AG08396 (cell line): ENCODE measurements around the gene JSRP1.

Source experiments
- DNase-seq: peaks from one replicate; pipeline ENCODE4 v3.0.0; 2012; ENCODE audit warnings: low spot score, mixed read lengths

The JSRP1 gene

DNA sequence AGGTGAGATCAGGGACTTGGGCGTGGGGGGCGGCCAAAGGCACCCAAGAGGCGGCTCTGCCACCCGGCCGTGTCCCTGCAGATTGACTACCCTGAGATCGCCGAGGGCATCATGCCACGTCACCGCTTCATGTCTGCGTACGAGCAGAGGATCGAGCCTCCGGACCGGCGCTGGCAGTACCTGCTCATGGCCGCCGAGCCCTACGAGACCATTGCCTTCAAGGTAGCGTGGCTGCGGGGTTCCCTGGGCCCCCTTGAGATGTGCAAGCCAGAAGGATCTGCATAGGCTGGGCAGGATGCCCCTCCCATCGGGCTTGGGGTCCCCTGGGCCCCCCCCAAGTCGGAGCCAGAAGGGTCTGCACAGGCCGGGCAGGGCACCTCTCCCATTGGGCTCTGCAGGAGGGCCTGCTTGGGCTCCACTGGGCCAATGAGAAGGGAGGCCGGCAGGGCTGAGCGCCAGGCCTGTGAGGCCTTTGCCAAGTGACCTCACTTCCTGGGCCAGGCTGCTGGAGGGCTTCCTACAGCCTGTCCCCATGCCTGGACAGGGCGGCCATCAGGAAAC, 9.3 kb downstream of the JSRP1 start:
- peak; percentile 89 for DNase-seq

DNA sequence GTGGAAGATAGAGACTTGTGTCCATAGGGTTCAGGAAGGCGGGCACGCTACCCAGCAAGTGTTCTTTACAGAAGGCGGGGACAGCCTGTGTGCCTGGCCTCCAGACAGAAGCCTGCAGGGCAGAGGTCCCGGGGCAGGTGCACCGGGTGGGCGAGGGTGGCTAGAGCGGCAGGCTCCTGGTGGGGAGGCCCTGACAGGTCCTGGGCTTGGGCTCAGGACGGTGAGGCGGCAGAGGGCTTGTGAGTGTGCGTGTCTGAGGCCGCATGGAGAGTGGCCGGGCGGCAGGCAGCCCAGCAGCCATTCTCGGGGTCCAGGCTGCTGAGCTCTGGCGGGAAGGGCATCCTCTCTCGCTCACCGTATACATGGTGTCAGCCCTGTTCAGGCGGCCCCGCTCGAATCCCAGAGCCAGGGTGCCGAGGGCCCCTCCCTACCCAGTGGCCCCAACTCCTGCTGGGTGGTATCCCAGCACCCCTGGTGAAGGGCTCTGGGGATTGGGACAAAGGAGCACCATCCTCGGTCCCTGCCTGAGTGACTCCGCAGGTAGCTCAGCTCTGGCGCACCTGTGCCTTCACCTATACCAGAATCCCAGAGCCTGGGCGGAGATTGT, 10.1 kb downstream of the JSRP1 start:
- DNase-seq, result no peak

DNA sequence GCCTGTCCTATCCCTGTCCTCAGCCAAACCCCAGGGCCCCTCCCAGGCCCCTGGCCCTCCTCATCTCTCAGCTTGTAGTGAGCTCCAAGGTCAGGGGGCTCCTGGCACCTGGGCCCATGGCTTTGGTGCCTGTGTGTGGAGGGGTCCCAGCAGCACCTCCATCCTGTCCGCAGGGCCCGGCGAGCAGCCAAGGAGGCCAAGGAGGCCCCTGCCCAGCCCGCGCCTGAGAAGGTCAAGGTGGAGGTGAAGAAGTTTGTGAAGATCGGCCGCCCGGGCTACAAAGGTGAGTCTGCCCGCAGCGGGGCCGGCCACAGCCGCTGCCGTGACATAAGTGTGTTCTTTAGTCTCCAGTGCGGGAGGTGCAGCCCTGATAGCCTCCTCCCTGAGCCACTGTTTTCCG, 10.9 kb downstream of the JSRP1 start:
- no peak for DNase-seq

DNA sequence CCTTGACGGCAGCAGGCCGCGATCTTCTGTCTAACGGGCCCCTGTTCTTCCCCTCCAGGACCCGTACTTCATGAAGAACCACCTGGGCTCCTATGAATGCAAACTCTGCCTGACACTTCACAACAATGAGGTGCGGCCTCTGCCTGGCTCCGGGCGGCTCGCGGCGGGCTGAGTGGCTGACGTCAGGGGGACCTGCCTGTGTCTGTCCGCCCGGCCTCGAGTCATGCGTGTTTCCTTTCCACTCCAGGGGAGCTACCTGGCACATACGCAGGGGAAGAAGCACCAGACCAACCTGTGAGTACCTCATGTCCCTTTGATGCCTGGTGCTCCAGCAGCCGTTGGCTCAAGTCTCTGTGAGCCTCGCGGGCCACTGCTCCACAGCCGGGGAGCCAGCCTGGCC, 11.7 kb downstream of the JSRP1 start:
- DNase-seq, result no peak

DNA sequence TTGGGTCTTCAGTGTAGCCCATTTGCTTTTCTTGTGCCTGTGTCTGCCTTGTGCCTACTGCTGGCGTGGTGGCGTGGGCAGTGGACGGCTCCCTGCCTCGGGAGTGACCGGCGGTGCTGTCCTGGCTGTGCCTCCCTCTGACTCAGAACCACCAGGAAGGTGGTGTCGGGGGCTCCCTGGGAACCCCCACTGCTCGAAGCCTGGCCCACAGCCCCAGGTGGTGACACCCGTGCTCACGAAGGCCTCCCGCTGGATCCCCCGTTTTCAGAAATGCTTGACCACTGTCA, 12.1 kb downstream of the JSRP1 start:
- DNase-seq, result no peak

DNA sequence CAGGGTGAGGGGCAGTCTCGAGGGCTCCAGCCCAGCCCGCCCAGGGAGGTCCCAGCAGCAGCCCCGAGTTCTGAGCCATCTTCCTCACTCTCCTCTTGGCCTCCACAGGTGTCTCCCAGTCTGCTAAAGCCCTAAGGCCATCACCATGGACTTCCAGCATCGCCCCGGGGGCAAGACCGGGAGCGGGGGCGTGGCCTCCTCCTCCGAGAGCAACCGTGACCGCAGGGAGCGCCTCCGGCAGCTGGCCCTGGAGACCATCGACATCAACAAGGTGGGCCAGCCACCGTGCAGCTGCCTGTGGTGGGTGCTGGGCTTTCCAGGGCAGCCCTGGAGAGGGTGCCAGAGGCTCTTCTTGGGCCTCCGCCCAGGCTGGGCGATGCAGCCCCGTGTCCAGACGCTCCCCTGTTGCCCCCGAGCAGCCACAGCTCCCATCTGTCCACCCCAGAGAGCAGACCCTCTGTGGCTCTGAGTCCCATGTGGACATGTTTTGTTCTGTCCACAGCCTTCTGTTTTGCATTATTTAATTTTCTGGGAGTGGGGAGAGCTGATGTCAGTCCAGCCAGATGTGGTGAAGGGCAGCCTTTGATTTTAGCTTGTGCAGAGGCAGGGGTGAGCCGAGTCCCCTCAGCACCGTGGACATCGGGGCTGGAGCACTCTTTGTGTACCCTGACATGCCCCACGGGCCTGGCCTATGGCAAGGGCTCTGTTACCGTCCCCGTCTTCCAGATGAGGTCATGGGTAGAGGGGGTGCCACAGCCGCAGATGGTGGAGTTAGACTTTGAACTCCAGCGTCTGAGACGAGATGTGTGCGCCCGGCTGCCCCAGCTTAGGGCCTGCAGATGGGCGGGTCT, 12.7 kb downstream of the JSRP1 start:
- DNase-seq, result no peak

DNA sequence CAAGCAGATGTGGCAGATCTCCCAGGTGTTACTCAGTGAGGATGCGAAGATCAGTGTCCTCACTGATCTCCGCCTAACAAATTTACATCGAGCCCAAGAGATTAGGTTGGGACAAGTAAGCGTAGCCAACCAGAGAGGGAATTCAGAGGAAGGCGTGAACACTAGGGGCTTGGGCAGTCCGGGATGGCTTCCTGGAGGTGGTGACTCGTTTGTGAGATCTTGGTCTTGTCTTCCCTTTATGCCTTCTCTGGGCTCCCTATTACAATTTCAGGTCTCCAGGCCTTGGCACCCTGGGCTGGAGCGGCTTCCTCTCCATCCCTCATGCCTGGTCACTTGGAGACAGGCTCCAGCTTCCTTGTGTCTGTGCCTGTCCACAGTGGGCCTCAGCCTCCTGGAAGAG, 13.4 kb downstream of the JSRP1 start:
- no peak for DNase-seq

DNA sequence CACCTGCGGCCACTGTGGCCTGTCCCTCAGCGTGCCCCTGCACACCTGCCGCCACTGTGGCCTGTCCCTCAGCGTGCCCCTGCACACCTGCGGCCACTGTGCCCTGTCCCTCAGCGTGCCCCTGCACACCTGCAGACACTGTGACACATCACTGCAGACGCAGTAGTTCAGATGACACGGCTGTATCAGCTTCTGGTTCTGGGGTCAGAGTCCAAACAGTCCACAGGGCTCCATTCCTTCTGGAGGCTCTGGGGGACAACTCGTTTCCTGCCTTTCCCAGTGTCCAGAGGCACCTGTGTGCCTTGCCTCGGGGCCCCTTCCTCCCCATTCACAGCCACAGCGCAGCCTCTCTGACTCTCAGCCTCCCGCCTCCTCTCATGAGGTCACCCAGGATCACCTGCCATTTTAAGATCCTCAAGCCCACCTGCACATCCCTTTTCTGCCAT, 14.1 kb downstream of the JSRP1 start:
- DNase-seq, result no peak

DNA sequence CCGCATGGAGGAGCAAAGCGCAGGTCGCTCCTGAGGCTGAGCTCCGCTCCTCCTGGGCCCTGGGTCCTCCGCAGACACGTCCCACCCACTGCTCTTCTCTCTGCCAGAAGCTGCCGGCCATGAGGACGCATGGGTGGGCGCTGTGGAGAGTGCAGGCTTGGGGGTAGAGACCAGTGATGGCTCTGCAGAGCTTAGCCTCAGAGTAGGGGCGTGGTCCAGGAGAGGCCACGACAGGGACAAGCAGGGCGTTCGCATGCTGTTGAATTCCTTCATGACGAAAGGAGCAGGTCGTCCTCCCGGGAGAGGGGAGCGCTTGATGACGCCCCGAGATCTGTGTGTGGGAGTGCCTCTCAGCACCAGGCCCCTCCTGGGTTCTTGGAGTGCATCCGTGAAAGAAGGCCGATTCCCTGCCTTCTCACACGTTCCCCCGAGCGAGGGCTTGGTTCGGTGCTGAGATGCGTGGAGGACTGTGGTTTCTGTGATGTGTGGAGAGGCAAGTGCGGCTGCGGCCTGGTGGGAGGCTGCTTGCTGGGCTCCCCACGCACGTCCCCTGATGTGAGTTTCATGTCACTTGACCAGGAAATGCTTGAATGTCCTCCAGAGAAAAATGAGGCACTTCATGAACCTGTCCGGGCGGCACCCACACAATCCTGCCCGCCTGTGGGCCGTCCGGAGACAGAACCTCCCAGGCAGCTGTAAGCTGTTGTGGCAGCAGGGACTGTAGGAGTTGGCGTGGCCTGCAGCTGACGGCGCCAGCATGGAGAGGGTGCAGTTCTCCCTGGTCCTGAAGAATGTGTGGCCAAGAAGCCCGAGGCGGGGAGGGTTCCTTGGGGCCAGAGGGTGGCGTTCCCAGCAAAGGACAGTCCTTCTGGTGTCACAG, 15.1 kb downstream of the JSRP1 start:
- DNase-seq, result no peak

DNA sequence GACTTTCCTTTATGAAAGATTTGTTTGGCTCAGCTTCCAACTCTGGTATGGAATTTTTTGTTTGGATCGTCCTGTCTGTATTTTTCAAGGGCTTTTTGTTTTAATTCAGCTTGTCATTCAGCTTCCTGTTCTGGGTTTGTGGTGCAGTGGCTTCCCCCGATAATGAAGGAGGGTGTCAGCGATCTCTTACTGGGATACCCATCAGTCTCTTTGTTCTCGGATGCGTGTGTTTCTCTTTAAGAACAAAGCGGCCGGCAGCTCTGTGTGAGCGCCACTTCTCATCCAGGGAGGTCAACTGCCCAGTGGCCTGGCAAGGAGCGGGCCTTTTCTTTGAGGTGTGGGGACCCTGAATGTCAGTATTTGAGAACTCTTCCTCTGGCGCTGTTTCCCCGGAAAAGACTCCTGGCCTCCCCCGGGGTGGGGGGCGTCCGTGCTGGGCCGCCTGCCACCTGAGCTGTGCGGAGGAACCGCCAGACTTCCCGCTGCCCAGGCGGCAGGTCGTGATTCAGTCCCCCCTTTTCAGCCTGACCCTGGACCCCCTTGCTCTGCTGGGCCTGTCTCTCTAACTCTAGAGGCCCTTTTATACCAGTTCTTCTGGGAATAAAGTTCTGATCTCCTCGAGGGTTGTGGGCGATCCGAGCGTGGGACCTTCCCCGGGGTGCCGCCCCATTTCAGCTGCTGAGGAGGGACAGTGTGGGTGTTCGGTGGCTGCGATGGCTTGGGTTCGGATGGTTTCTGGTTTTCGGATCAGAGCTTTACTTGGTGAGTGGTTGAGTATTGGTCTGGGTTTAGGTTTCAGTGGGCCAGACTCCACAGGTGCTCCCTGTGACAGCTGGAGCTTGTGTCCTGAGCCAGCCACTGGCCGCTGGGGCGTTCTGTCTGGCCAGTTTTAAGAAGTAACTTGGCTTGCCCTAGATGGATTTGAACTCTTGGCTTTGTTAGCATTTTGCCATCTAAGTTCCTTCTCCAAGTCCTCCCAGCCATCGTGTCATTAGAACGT, 16.1 kb downstream of the JSRP1 start:
- no peak for DNase-seq

DNA sequence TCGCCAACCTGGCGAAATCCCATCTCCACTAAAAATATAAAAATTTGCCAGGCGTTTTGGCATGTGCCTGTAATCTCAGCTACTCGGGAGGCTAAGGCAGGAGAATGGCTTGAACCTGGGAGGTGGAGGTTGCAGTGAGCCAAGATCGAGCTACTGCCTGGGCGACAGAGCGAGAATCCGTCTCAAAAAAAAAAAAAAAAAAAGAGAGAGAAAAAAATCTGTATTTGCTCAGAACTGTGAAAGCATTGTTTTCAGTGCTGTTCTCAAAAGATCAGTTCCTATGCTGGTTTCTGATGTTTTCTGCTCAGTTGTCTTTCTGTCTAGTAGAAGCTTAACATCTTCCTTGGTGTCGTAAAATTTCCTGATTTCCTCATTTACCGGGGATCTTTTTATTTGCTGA, 17.0 kb downstream of the JSRP1 start:
- DNase-seq, result no peak

DNA sequence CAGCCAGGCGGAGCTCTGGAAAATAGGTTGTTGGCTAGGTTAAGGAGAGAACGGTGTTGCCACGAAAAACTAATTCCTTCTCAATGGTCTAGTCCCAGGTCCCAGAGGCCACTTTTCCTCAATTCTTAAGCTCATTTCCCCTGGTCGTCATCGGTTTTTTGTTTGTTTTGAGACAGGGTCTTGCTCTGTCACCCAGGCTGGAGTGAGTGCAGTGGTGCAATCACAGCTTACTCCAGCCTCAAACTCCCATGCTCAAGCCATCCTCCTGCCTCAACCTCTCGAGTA, 18.4 kb downstream of the JSRP1 start:
- DNase-seq, result no peak

DNA sequence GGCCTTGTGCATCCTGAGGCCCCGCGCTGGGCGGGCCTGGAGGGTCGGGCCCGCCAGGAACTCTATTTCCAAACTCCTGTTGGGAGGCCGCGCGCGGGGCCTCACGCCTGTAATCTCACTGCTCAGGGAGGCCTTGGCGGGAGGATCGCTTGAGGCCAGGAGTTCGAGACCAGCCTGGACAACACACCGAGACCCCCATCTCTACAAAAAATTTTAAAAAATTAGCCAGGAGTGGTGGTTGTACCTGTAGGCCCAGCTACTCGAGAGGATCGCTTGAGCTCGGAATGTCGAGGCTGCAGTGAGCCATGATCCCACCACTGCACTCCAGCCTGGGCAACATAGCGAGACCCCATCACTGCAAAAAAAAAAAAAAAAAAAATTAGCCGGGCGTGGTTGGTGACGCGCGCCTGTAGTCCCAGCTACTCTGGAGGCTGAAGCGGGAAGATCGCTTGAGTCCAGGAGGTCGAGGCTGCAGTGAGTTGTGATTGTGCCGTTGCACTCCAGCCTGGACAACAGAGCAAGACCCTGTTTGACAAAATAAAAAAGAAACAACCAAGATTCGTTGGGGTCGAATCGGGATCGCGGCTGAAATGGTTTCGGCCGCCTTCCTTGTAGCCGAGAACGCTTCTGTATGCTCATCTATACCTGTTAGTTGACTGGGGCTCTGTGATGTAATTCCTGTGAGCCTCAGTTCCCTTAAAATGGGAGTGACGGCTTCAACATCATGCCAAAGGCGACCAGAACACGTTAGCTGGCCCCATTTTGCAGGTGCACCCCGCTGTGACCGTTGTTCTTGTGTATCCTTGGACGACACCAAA, 19.0 kb downstream of the JSRP1 start:
- no peak for DNase-seq

DNA sequence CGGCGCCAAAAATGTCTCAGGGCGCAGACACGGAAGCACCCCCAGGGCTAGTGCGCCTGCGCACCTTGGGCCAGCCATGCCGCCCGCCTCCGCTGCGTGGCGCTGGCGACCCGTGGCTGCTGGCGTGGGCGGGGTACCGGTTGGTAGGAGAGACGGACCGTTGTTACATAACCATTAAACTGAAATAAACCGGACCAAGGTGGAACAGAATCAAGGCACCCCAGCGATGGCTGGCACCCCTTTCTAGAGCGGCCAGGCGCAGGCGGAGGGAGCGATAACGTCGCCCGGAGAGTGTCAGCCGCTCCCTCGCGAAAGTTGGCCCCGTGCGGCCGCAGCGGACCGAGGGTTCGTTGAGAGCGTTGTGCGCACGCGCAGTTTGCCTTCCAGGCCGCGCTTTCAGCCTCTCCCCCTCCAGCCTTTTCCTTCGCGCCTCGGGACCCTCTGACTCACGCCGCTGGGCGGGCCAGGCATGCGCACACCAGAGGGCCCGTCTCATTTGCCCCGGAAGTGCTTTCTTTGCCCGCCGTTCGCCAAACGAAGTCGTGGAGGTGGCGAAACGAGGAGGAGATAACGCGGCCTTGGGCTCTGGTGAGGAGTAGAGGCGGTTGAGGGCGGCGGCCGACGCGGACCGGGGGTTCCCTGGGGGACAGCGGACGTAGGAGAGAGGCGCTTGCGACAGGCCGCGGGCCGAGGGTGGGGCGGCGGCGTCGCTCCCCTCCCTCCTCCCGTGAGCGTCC, 19.7 kb downstream of the JSRP1 start, which contains the start of the genes PLEKHJ1 and SF3A2:
PLEKHJ1 (minus strand) TSS at position 16 of the 737 bp plus-strand sequence. CDS start 81 bp downstream, outside the sequence.
SF3A2 (plus strand) TSS at position 511 of the 737 bp plus-strand sequence. CDS start 6,595 bp downstream, outside the sequence.
- DNase-seq, result peak; percentile 100

DNA sequence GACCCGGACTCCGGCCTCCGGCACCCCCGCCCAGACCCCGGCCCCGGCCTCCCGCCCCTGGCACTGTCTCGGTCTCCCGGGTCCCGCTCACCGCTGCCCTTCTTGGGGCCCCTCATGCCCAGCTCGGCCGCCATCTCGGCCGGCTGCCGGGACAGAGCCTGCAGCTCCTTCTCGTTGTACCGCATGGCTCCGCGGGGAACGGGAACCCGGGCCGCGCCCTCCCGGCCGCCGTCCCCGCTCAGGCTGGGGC, 20.2 kb downstream of the JSRP1 start:
- no peak for DNase-seq

DNA sequence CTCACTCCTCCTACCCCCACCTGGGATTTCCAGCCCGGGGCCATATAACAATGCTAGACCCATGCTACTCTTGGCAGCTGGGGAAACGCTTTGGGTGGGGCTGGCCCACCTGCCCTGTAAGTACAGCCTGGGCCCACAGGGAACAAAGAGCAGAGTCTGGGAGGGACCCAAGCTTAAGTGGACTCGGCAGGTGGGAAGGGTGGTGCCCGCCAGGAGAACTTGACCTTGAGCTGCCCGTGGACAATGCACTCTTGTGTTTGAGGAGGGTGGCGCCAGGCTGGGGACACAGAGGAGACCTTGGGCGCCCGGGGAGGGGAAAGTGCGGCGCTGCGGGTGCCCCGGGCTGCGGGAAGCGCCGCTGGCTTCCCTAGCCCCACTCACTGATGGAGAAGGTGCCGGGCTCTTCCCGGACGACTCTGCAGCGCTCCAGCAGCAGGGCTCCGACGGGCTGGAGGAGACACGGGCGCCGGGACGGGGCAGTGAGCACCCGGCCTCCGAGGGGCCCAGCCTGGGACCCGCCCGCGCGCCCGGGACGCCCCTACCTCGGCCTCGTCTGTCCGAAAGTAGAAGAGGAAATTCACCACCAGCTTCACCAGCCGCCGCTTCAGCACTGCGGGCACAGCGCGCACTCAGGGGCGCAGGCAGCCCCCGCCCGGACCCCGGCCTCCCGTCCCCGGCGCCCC, 20.7 kb downstream of the JSRP1 start:
- DNase-seq, result no peak

DNA sequence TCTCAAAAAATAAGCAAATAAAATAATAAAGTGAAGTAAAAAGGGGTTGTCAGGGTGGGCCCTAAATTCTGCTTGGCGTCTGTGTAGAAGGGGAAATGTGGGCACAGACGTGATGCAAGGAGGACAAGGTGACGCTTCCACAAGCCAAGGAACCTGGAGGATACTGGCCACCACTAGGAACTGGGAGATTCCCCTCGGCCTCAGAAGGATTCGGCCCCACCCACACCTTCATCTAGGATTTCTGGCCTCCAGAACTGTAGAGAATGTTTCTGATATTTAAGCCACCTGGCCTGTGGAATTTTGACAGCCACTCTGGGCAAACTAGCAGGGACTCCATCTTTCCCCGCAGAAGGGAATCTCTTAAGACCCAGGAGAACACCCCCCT, 21.2 kb downstream of the JSRP1 start:
- DNase-seq, result no peak

DNA sequence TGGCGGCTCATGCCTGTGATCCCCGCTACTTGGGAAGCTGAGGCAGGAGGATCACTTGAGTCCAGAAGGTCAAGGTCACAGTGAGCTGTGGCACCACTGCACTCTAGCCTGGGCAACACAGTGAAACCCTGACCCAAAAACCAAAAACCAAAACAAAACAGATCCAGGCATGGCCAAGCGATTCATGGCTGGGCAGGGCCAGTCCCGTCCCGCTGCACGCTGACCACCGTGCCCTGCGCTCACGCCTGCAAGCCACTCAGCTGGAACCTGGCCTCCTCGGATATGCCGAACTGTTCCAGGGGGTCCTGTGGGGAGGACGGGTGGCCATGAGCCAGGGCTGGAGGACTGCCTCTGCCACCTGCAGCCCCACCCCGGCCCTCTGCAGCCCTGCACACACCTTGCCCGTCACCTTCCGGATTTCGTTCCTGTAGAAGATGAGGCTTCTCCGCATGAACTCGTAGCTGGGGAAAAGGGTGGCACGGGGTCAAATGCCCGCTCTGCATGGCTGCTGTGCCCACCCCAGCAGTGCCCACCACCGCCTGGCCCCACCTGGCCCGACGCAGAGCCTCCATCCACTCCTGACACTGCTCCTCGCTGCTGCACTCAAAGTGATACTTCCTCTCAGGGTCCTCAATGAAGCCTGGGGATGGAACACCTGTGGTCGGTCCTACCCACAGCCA, 22.5 kb downstream of the JSRP1 start:
- DNase-seq, result no peak
